Measurements from ENCODE around the gene MACROD1. TPM values are rescaled to one million over a fixed set of nuclear protein-coding genes. Genes with fewer than 3 reads are reported as not detected.

Gene MACROD1
- total and polyA plus RNA-seq, 2 of the 13 experiments (the other 11 are each of a cell fraction or from before 2014, with no cell fraction given) = 23.1 to 34.5 TPM

- TF ChIP-seq FOXO4 (CRISPR knock-in tag; conservative IDR thresholded peaks at IDR 0.05) (no peak; the same call in 1 of the 2 replicates), MXD4 (CRISPR knock-in tag; IDR thresholded peaks at IDR 0.05) (peak; percentile 96), ZFP36 (IDR thresholded peaks at IDR 0.05; ENCODE audit: borderline replicate concordance, low read depth, low read length, partially characterized antibody) (no peak), TRIM22 (IDR thresholded peaks at IDR 0.05) (no peak), MZF1 (CRISPR knock-in tag; IDR thresholded peaks at IDR 0.05; ENCODE audit: borderline replicate concordance) (no peak), MAFK (conservative IDR thresholded peaks at IDR 0.05 in 1 of 2, IDR thresholded peaks at IDR 0.05 in 1 of 2; ENCODE audit: low read length in 2 of 2) (no peak), SYNCRIP (IDR thresholded peaks at IDR 0.05; ENCODE audit: insufficient read depth, low read depth, low read length) (no peak), HNF4G (IDR thresholded peaks at IDR 0.05; ENCODE audit: borderline replicate concordance, low read depth, low read length) (no peak), HNF4G (CRISPR knock-in tag; IDR thresholded peaks at IDR 0.05; ENCODE audit: borderline replicate concordance, low read depth) (no peak), ZNF746 (CRISPR knock-in tag; IDR thresholded peaks at IDR 0.05) (no peak), ZFY (CRISPR knock-in tag; IDR thresholded peaks at IDR 0.05) (peak; percentile 97), E2F5 (CRISPR knock-in tag; conservative IDR thresholded peaks at IDR 0.05) (no peak), ZNF501 (CRISPR knock-in tag; IDR thresholded peaks at IDR 0.05) (peak; percentile 98), ZNF644 (CRISPR knock-in tag; IDR thresholded peaks at IDR 0.05; ENCODE audit: low read depth) (no peak), XBP1 (CRISPR knock-in tag; IDR thresholded peaks at IDR 0.05) (0 out of 2 replicates have a peak, but pooled peaks have one; percentile 26), MIXL1 (CRISPR knock-in tag; IDR thresholded peaks at IDR 0.05) (no peak), SETDB1 (CRISPR knock-in tag; IDR thresholded peaks at IDR 0.05; ENCODE audit: borderline replicate concordance) (no peak), ZNF776 (CRISPR knock-in tag; IDR thresholded peaks at IDR 0.05) (no peak; the same call in 1 of the 2 replicates), ZBTB3 (CRISPR knock-in tag; IDR thresholded peaks at IDR 0.05; ENCODE audit: borderline replicate concordance, low read depth) (no peak), GLMP (CRISPR knock-in tag; IDR thresholded peaks at IDR 0.05; ENCODE audit: borderline replicate concordance) (no peak), IRF1 (CRISPR knock-in tag; IDR thresholded peaks at IDR 0.05; ENCODE audit: low read depth) (no peak), TBX2 (CRISPR knock-in tag; IDR thresholded peaks at IDR 0.05; ENCODE audit: borderline replicate concordance) (peak; percentile 75), GFI1 (CRISPR knock-in tag; IDR thresholded peaks at IDR 0.05; ENCODE audit: borderline replicate concordance) (peak; percentile 70; the same call in 1 of the 2 replicates)
These were observed at the start of gene MACROD1 (continued) for GRCh38 chr11:64165842-64166635.

Measured in HepG2 (cell line).